Adipose tissue (tissue), 3 donors: ENCODE measurements around the gene EPB41L1. TPM values are rescaled to one million over a fixed set of nuclear protein-coding genes. Genes with fewer than 3 reads are reported as not detected.

ENCODE experiments used
- H3K27ac ChIP-seq: one replicate; pipeline ENCODE4 v1.5.1; 2013; ENCODE audit warnings: low read depth, low read length
- WGBS, 3 donors: extraction: QIAGEN DNeasy Blood & Tissue Kit; methylation state at CpG; one replicate each; pipeline ENCODE4 v1.1.7; 2013; 5-methylcytosine and 5-hydroxymethylcytosine counted together
- polyA plus RNA-seq, 3 donors: library from polyadenylated mRNA; stranded (reverse); fragments of 200-250 nt; gene quantifications; one replicate each; pipeline ENCODE4 v1.2.3, GENCODE V29; 2013
- donor health status: healthy with polysubstance abuse.
- donor health status: Bipolar disorder and iron deficiency.
- donor health status: healthy.

The EPB41L1 gene
- polyA plus RNA-seq = 10 to 100 TPM; 13.8 to 28.8 (median 28.3) TPM

DNA sequence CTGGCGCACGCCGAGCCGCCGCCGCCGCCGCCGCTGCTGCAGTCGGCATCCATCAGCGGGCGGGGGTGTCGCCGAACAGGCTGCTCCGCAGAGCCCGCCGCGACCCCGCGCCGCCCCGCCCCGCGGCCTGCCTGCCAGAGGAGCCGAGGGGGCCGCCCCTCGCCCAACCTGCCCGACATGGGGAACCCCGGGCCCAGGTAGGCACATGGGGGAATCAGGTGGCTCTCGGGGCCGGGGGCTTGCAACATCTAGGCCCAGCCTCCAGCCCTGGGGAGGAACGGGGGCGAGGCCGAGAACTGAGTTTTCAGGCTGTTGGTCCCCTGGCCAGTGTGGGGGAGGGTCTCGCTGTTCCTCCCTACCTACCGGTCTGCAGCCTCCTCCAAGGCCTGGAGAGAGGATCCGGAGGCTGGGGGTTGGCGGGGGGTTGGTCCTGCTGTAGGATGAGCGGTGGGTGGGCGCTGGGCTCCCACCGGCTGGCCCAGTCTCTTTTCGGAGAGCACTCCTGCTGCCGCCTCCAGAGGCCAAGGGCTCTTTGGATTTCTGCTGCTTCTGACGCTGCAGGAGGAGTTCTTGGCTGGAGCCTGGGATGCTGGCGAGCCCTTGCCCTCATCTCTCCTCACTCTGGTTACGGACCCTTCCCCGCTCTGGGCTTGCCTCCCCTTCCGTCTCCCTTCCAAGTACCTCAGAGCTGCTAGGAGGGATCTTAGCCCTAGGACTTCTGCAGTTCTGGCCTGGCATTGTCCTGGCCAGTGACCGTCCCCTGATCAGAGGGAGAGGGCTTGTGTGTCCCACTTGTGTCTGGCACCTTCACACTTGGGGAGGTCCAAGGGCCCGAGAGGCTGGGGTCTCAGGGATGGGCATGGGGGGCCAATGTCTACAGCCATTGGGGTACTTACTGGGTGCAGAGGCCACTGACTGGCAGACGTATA, at the start of gene EPB41L1:
EPB41L1 (plus strand) TSS at position 41 of the 929 bp plus-strand sequence. CDS start 19,038 bp downstream, outside the sequence.
- WGBS, 3 donors = 14 to 34% (median 16%) methylated on average over 25 to 51 of the region's 51 CpGs
- H3K27ac ChIP-seq = no peak within 1 kb of the TSS

DNA sequence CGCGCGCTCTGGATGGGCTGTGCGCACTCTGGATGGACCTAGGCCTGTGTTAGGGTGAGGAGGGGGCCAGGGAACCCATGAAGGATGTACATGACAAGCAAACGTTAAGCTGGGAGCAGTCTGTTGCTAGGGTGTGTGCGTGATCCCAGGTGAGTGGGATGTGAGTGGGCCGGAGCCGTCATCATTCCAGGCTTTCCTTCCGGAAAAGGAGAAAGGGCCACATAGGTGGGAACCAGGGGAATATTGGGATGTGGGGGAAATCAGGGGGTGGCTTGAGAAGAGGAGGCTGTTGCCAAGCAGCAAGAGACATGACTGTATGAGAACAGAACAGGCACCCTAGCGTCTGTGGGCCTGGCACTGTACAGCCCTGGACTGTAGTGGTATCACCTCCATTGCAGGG, 49.7 kb upstream of the EPB41L1 start:
- H3K27ac ChIP-seq = no peak overlapping the region
- WGBS, 3 donors = 84 to 95% (median 94%) methylated on average over 10 of the region's 10 CpGs

DNA sequence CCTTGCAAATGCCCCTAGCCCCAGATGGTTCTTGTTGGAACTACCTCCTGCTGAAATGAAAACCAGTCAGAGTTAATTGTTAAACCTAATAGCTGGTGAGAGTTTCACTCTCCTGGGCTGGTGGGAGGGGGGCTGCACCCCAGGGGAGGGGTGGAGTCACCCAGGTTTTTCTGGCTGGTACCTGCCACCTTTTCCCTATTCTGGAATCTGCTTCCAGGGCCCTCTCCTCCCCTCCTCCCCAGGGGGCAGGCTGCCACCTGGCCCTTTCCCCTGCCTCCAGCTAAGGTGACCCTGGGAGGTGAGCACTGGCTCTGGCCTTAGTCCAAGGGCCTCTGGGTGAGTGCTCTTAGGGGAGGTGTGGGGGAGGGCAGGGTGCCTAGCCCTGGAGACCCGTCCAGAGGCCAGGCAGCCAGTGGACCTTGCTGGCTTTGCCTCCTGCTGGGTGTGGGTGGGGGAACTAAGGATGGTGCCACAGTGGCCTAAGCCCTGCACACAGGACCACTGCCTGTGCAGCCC, 48.8 kb upstream of the EPB41L1 start:
- WGBS, 3 donors = 25 to 73% (median 67%) methylated on average over 1 of the region's 1 CpG
- H3K27ac ChIP-seq = no peak overlapping the region

DNA sequence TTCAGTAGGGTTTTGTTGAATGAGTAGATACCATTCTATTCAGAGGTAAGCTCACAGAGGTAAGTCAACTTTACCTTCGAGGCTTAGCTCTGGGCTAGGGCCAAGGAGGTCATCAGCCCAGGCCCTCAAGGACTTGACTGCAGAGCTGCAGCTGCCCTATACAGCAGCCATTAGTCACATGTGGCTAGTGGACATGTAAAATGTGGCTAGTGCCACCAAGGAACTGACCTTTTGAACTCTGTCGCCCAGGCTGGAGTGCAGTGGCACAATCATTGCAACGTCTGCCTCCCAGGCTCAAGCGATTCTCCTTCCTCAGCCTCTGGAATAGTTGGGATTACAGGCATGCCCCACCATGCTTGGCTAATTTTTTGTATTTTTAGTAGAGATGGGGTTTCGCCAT, 47.9 kb upstream of the EPB41L1 start:
- no peak overlapping the region for H3K27ac ChIP-seq
- 56 to 91% (median 80%) methylated on average over 5 of the region's 5 CpGs for WGBS, 3 donors

- 82 to 92% (median 84%) methylated on average over 1 of the region's 1 CpG for WGBS, 3 donors
These were observed 46.7 kb upstream of the EPB41L1 start for GRCh38 chr20:36107881-36108280.

GRCh38 chr20:36109251-36109947, 45.1 kb upstream of the EPB41L1 start:
- WGBS, 3 donors = 88 to 92% (median 92%) methylated on average over 6 of the region's 6 CpGs
- H3K27ac ChIP-seq = no peak overlapping the region

More at GRCh38 chr20:36107881-36108280, 46.7 kb upstream of the EPB41L1 start:
- H3K27ac ChIP-seq = no peak overlapping the region

GRCh38 chr20:36110994-36111393, 43.5 kb upstream of the EPB41L1 start:
- H3K27ac ChIP-seq = no peak overlapping the region

- no peak overlapping the region for H3K27ac ChIP-seq
- WGBS, 3 donors = 38 to 88% (median 81%) methylated on average over 6 of the region's 6 CpGs
These were observed 42.4 kb upstream of the EPB41L1 start for GRCh38 chr20:36112112-36112511.

- WGBS, 3 donors = 60 to 79% (median 73%) methylated on average over 5 of the region's 5 CpGs
- H3K27ac ChIP-seq = no peak overlapping the region
These were observed 41.5 kb upstream of the EPB41L1 start for GRCh38 chr20:36113036-36113435.

DNA sequence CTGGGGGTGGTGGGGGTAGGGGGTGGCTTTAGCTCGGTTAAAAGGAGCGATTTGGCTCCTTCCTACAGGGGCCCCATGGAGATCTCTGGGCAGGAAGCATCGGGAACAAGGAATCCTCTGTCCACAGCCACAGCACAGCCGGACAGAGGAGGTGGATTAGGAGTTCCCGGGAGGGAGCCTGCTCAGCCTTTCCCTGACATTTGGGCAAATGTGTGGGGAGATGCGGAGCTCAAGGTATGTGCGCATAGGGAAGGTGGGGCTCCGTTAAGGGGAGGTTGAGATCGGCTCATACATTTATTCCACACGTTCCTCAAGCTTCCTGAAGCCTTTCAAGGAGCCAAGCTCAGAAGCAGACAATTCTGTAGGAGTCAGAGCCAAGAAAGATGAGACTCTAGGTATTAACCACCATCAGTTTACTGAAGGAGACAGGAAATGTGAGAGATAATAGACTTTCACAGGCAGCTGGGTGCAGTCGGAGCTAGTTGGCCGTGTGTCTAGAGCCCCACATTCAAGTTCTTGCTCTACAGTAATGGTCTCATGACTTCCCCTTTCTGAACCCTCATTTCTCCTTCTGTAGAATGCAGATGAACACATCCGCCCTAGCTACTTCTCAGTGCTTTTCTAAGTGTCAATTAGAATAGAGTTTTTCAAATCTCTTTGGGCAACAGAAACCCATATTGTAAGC, 40.8 kb upstream of the EPB41L1 start:
- WGBS, 3 donors = 56 to 76% (median 58%) methylated on average over 13 of the region's 13 CpGs
- H3K27ac ChIP-seq = no peak overlapping the region

DNA sequence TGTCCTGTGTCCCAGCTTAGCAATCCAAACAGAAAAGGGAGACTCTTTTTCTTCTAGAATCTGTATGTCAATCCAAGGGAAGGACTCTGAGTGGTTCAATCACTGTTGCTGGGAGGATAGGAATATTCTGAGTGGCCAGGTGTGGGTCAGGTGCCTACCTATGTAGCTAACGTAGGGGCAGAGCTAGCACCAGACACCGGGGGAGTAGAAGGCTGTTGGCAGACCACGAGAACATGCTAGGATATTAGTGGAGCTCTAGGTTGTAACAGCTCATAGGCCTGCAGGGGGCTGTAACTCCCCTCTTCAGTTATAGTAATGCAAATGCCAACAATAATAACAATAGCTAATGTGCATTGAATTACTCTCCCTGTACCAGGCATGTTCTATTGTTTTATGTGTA, 39.8 kb upstream of the EPB41L1 start:
- 84 to 93% (median 90%) methylated on average over 3 of the region's 3 CpGs for WGBS, 3 donors

DNA sequence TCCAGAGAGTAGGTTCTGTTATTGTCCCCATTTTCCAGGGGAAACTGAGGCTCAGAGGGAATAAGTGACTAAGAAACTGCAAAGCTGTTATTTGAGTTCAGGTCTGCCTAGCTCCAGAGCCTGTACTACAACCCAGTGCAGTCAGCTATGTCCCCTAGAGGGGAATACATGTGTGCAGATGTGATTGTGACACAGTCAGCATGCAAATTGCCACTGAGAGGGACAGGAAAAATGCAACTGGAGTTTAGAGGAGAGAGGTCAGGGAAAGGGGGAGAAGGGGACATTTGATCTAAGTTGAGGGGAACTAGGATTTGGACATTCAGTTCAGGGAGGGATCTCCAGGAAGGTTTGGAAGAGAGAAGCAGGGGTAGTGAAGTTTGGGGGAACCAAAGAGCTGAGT, 38.6 kb upstream of the EPB41L1 start:
- H3K27ac ChIP-seq = no peak overlapping the region

More for the DNA sequence above, 39.8 kb upstream of the EPB41L1 start:
- no peak overlapping the region for H3K27ac ChIP-seq

DNA sequence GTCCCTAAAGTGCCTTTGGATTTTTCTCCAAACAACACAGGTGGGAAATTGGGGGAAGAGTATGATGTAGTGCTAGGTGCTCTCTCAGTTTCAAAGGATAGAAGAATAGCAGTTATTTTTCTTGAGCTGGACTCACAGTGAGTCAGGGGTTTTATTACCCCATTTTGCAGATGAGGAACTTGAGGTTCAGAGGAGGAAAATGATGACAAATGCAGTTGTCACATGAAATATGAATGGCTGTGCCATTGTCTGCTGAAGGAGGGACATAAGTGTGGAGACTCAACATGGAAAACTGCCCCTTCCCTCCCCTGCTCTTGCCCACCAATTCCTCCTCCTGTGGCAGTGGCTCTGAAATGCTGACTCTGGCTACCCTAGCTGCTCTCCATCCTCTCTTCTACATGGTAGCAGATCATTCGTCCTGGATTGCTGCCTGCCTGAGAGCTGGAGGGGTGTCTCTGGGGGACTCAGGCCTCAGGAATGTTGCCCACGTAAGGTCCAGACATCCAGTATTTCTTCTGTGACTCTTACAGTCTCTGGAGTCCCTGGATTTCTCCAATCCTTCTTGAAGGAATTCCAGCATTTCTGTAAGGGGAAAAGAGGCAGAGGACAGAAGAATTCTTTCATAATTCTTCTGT, 37.6 kb upstream of the EPB41L1 start:
- H3K27ac ChIP-seq = no peak overlapping the region
- WGBS, 3 donors = 64 to 75% (median 73%) methylated on average over 2 of the region's 2 CpGs

- H3K27ac ChIP-seq = no peak overlapping the region
These were observed 36.9 kb upstream of the EPB41L1 start for GRCh38 chr20:36117638-36118037.

DNA sequence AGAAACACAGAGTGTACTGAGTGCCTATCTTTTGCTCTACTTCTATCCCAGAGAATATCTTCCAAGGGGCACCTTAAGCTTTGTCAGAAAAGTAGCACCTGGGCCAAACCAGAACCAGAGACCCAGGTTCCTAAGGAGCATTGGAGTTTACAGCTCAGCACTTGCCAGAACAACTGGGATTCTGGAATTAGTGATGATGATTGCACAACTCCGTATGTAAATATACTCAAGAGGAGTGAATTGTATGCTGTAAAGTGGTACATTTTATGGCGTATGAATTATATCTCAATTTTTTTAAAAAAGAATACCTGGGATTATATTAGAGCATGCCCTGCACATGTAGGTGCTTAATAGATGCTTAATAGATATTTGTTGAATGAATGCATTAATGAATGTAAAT, 36.2 kb upstream of the EPB41L1 start:
- H3K27ac ChIP-seq = no peak overlapping the region
- 87 to 91% (median 88%) methylated on average over 2 of the region's 2 CpGs for WGBS, 3 donors

DNA sequence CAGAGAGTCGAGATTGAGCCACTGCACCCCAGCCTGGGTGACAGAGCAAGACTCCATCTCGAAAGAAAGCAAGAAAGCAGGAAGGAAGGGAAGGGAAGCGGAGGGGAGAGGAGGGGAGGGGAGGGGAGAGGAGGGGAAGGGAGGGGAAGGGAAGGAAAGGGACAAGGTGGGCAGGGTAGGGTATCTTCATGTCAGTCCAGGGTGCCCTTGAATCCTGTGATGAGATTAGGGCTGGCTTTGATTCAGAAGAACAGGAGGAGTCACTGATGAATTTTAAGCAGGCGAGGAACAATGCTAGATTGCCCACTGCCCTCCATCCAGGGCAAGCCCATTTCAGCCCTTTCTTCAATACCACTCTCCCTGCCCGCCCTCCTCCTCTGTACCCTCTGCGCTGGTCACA, 35.0 kb upstream of the EPB41L1 start:
- no peak overlapping the region for H3K27ac ChIP-seq
- WGBS, 3 donors = 81 to 85% (median 83%) methylated on average over 6 of the region's 6 CpGs

GRCh38 chr20:36120241-36120640, 34.3 kb upstream of the EPB41L1 start:
- 82 to 89% (median 86%) methylated on average over 6 of the region's 6 CpGs for WGBS, 3 donors
- no peak overlapping the region for H3K27ac ChIP-seq

GRCh38 chr20:36120991-36121390, 33.5 kb upstream of the EPB41L1 start:
- WGBS, 3 donors = 92 to 99% (median 93%) methylated on average over 7 of the region's 7 CpGs
- H3K27ac ChIP-seq = no peak overlapping the region
